Endothelial cell (in vitro differentiated cells): ENCODE data around the gene SPSB1. TPM values are rescaled to one million over a fixed set of nuclear protein-coding genes. Genes with fewer than 3 reads are reported as not detected.
A peak's percentile ranks its signal among the peaks of the same experiment; 100 is the strongest.

Experiments used
- DNase-seq: peaks from one replicate; pipeline ENCODE4 v3.0.0; 2021; ENCODE audit warnings: low spot score
- H3K27ac Mint-ChIP-seq: one replicate; pipeline ENCODE4 v1.8.0; 2021; ENCODE audit warnings: mixed read lengths, inconsistent platforms; ENCODE audit not compliant: unreplicated experiment
- H3K27me3 Mint-ChIP-seq: one replicate; pipeline ENCODE4 v1.8.0; 2021; ENCODE audit warnings: mild to moderate bottlenecking, moderate library complexity, mixed read lengths, inconsistent platforms; ENCODE audit not compliant: unreplicated experiment
- H3K36me3 Mint-ChIP-seq: one replicate; pipeline ENCODE4 v1.8.0; 2021; ENCODE audit warnings: mild to moderate bottlenecking, low read depth, mixed read lengths, inconsistent platforms; ENCODE audit not compliant: unreplicated experiment
- H3K4me1 Mint-ChIP-seq: one replicate; pipeline ENCODE4 v1.8.0; 2021; ENCODE audit warnings: mild to moderate bottlenecking, mixed read lengths, inconsistent platforms; ENCODE audit not compliant: unreplicated experiment
- H3K4me3 Mint-ChIP-seq: one replicate; pipeline ENCODE4 v1.8.0; 2021; ENCODE audit warnings: mild to moderate bottlenecking, mixed read lengths, inconsistent platforms; ENCODE audit not compliant: unreplicated experiment
- H3K9me3 Mint-ChIP-seq: one replicate; pipeline ENCODE4 v1.8.0; 2021; ENCODE audit warnings: mixed read lengths, inconsistent platforms; ENCODE audit not compliant: unreplicated experiment
- long read RNA-seq: library from polyadenylated mRNA; unstranded; transcript quantifications from one replicate; pipeline ENCODE4 v2.0.0, GENCODE V29; 2020; ENCODE audit not compliant: unreplicated experiment
- total RNA-seq: library from RNA; stranded (reverse); fragmentation: NEBNext Ultra II Directional; extraction: Animal tissue kit (Norgen Biotek cat#: 25700); gene quantifications from one replicate; pipeline ENCODE4 v1.2.1, GENCODE V29; 2021; ENCODE audit not compliant: unreplicated experiment
- TF ChIP-seq, protein P1 (sequence below): fragments of 200-600 bp; sonication (generic); IDR thresholded peaks from one replicate; pipeline ENCODE4 v1.5.0; 2021; ENCODE audit warnings: antibody characterized with exemption; ENCODE audit not compliant: unreplicated experiment

The SPSB1 gene
- total RNA-seq, result 8.1 TPM
- long read RNA-seq, partial matches to known transcripts, result 0 of 2 reads
- long read RNA-seq, other reads (novel, unspliced or antisense), result 1 of 2 reads

DNA sequence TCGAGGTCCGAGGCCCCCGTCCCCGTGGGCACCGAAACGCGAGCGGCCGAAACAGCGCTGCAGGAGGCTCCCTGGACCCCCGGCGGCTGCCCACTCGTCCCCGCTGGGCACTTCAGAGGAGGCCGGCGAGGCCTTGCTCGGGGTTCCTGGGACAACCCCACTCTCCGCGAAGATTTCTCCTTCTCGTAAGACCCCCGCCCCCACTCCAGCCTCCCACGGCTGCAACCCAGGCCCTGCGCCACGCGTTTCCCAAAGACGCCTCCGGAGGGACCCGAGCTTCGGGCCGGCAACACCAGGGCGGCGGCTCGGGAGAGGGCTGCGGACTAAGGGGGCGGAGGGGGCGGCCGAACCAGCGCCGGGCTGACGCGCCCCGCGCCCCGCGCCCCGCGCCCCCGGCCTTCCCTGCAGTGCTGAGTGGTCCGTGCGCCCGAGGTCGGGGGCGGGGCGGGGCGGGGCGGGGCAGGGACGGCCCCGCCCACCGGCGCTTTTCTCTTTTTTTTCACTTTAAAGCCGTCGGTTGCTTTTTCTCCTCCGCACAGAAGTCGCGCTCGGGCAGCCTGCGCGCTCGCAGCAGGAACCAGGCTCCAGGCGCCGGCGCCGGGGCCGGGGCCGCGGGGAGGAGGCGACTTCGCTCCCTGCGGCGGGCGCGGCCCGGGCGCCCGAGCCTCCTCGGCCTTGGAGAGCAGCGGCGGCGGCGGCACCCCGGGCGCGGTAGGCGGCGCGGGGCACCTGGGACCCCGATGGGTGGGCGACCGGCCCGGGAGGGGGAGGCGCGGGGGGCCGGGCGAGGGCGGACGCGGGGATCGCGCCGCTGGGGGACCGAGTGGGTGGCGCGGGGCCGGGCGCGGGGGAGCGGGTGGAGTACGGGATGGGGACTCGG, at the start of gene SPSB1:
TSS of gene SPSB1 (plus strand) at position 534 of the 880 bp plus-strand sequence. CDS start 62,998 bp downstream, outside the sequence.
- Mint-ChIP-seq H3K9me3 (no peaks in the 10 kb centered on the region), H3K27me3 (peaks cover 1% of the 10 kb centered on the region), H3K4me3 (peak within 1 kb of the TSS; percentile 84), H3K4me1 (peaks cover 10% of the 10 kb centered on the region), H3K36me3 (peaks cover 3% of the 10 kb centered on the region), H3K27ac (no peak within 1 kb of the TSS)
- TF ChIP-seq, protein P1, sequence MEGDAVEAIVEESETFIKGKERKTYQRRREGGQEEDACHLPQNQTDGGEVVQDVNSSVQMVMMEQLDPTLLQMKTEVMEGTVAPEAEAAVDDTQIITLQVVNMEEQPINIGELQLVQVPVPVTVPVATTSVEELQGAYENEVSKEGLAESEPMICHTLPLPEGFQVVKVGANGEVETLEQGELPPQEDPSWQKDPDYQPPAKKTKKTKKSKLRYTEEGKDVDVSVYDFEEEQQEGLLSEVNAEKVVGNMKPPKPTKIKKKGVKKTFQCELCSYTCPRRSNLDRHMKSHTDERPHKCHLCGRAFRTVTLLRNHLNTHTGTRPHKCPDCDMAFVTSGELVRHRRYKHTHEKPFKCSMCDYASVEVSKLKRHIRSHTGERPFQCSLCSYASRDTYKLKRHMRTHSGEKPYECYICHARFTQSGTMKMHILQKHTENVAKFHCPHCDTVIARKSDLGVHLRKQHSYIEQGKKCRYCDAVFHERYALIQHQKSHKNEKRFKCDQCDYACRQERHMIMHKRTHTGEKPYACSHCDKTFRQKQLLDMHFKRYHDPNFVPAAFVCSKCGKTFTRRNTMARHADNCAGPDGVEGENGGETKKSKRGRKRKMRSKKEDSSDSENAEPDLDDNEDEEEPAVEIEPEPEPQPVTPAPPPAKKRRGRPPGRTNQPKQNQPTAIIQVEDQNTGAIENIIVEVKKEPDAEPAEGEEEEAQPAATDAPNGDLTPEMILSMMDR, result no peak
- peak; percentile 69 for DNase-seq

DNA sequence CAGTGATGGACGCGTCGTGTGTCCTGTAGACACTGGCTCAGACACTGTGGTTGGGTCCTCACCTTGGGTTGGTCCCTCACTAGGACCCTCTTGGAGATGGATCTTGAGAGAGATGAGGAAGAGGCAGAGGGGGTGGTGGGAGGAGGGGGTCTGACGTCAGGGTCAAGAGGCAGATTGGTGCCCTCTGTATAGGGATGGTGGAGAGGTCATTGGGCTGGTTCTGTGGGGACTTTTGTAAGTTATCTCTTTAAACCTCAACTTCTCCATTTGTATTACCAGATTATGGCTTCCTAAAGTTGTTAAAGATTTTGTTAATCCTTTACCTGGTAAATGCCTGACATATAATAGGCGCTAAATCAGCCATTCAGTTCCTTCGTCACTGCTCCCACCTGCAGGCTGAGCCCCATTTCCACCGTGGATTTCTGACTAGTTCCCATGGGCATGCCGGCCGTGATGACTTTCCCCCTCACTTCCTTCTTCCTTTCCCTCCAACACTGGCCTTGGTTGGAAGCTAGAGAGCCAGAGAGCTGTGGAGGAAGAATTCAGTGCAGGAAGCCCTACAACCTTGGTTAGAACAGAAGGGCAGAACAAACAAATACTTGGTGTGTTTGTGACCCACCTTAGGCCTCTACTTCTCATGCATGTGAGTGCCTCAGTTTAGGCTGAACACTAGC, 49.5 kb upstream of the SPSB1 start:
- no peak overlapping the region for H3K27ac Mint-ChIP-seq
- peaks cover 19% of the 10 kb centered on the region for H3K4me1 Mint-ChIP-seq
- TF ChIP-seq, protein P1, result no peak
- no peak for DNase-seq
- no peak overlapping the region for H3K4me3 Mint-ChIP-seq
- H3K9me3 Mint-ChIP-seq, result no peaks in the 10 kb centered on the region
- H3K27me3 Mint-ChIP-seq, result peaks cover 7% of the 10 kb centered on the region
- peaks cover 7% of the 10 kb centered on the region for H3K36me3 Mint-ChIP-seq

- TF ChIP-seq, protein P1, result no peak
- no peaks in the 10 kb centered on the region for H3K9me3 Mint-ChIP-seq
- H3K36me3 Mint-ChIP-seq, result peaks cover 9% of the 10 kb centered on the region
- peak overlapping the region; percentile 32 for H3K4me3 Mint-ChIP-seq
- H3K27me3 Mint-ChIP-seq, result peaks cover 7% of the 10 kb centered on the region
- no peak for DNase-seq
- H3K4me1 Mint-ChIP-seq, result peaks cover 19% of the 10 kb centered on the region
- H3K27ac Mint-ChIP-seq, result no peak overlapping the region
These were observed 48.0 kb upstream of the SPSB1 start for GRCh38 chr1:9244501-9245229.

DNA sequence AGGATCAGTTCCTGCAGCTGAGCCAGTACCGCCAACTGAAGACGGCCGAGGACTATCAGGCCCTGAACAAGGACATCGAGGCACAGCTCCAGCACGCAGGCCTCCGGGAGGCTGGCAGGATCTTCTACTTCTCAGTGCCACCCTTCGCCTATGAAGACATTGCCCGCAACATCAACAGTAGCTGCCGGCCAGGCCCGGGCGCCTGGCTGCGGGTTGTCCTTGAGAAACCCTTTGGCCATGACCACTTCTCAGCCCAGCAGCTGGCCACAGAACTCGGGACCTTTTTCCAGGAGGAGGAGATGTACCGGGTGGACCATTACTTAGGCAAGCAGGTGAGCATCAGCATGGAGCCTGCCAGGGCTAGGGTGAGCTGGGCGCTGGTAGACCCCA, 47.5 kb upstream of the SPSB1 start:
- Mint-ChIP-seq H3K27ac (no peak overlapping the region), H3K27me3 (peaks cover 7% of the 10 kb centered on the region), H3K4me1 (peaks cover 19% of the 10 kb centered on the region), H3K36me3 (peaks cover 9% of the 10 kb centered on the region), H3K9me3 (no peaks in the 10 kb centered on the region), H3K4me3 (no peak overlapping the region)
- DNase-seq, result no peak
- TF ChIP-seq, protein P1, result no peak
